GM12892 (cell line): ENCODE data around the gene FOXD4.
"Not testable (repeated sequence)": the region's sequence is repeated elsewhere in the genome, so short reads cannot be mapped to it uniquely, and the experiment has no call there.

ENCODE experiments used
- POLR2A ChIP-seq: IDR thresholded peaks from 2 replicates; pipeline ENCODE4 v1.6.1; 2011; ENCODE audit warnings: low read depth, low read length, control low read depth
- POLR2AphosphoS5 ChIP-seq: IDR thresholded peaks from 2 replicates; pipeline ENCODE4 v1.6.1; 2011; ENCODE audit warnings: low read depth, low read length, control low read depth
- TAF1 ChIP-seq: IDR thresholded peaks from 2 replicates; pipeline ENCODE4 v1.6.1; 2011; ENCODE audit warnings: low read depth, mild to moderate bottlenecking, control low read depth, low read length, borderline replicate concordance

DNA sequence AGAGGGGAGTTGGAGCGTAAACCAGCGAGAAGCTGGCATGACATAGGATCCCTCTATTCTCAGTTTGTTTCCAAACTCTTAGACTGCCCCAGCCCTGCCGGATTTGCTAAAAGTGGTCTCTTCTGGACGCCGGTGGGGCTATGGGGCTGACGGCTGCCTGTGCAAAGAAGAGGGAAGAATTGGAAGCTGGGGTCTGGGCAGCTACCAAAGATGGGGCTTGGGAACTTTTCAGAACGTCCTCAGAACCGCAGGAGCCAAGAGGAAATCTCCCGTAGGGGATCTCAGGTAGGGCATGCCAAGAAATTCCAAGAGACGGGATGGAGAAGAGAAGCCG is 3.1 kb downstream of the FOXD4 start:
- not testable (repeated sequence) for TF ChIP-seq POLR2AphosphoS5, POLR2A, TAF1
